Hematopoietic multipotent progenitor cell (in vitro differentiated cells): ENCODE data around the gene PHRF1. TPM values are rescaled to one million over a fixed set of nuclear protein-coding genes. Genes with fewer than 3 reads are reported as not detected.
"Not testable (repeated sequence)": the region's sequence is repeated elsewhere in the genome, so short reads cannot be mapped to it uniquely, and the experiment has no call there.

Source experiments
- DNase-seq, 3 donors: peaks; one replicate each; pipeline ENCODE4 v3.0.0-alpha.2; 2011 to 2015; ENCODE audit warnings: low read depth in 2 of 3, low spot score in 2 of 3
- total RNA-seq: library from RNA; depleted of rRNA; stranded (reverse); fragments of >200 nt; gene quantifications from one replicate; pipeline ENCODE4 v1.2.3, GENCODE V29; 2012

PHRF1 gene
- total RNA-seq, 1 donor, result 36.6 TPM

GRCh38 chr11:573146-573759, 3.0 kb upstream of the PHRF1 start:
- no peak for DNase-seq

DNA sequence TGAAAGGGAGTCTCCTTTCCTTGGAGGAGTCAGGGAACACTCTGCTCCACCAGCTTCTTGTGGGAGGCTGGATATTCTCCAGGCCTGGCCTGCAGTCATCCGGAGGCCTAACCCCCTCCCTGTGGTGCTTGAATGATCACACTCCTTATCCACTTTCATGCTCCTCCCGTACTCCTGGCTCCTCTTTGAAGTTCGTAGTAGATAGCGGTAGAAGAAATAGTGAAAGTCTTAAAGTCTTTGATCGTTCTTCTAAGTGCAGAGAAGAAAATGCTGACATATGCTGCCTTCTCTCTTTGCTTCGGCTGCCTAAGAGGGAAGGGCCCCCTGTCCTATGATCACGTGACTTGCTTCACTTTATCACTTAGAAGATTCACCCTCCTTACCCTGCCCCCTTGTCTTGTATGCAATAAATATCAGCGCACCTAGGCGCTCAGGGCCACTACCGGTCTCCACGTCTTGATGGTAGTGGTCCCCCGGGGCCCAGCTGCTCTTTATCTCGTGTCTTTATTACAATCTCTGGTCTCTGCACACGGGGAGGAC, 2.2 kb upstream of the PHRF1 start:
- DNase-seq, result not testable (repeated sequence)

DNA sequence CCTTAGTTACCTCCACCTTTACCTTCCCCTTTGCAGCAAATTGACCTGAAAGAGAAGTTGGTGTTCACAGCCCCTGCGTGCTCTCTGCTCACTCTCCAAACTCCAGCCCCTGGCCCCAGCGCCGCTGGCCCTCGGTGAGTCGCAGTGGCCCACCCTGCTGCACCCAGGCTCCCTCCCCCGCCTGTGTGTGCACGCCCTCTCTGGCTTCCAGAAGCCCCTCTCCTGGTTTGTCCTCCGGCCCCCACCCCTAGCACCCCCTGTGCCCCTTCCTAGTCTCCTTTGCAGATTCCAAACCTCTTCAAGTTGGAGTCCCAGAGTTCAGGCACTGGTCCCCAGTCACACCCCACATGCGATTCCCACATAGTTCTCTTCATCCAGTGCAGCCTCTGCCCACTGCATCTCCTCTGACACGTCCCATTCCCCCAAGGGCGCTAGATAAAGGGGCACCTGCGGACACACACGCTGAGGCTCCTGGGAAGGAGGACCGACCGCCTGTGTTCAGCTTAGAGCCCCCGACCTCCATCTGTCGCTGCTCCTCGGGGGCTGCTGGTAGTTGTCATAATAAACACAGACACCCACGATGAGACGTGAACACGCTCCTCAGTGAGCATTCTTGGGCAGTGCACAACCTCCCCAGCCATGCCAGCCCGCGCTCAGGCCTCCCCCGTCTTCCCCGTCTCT, 1.5 kb upstream of the PHRF1 start:
- no peak for DNase-seq

DNA sequence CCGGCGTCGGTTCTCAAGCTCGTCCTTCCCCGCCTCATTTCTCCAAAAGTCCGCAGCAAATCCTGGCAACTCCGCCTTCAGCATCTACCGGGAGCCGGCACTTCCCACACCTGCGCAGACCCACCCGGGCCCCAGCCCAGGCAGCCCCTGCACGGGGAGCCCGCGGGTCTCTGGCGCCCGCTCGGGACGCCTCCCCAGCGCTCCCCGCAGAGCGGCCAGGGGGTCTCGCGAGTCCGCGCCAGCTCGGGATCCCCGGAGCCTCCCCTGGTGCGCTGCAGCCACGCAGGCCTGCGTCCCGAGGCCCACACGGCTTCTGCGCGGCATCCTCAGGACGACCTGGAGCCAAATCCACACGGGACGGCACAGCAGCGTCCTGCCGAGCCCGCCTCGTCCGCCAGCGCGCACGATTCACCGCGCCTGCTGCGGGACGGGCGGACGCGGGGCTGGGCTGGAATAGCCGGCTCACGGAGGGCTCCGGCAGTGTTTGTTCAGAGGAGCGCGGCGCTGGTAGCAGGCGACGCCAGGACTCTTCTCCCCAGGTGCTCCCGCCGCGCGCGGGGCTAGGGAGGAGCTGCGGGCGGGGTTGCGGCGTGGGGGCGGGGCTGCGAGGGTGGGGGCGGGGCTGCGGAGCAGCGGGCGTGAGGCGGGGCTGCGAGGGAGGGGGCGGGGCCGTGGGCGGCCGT, 816 bp upstream of the PHRF1 start:
- peak in 2 of 3 donors; percentile 59 to 63 for DNase-seq

DNA sequence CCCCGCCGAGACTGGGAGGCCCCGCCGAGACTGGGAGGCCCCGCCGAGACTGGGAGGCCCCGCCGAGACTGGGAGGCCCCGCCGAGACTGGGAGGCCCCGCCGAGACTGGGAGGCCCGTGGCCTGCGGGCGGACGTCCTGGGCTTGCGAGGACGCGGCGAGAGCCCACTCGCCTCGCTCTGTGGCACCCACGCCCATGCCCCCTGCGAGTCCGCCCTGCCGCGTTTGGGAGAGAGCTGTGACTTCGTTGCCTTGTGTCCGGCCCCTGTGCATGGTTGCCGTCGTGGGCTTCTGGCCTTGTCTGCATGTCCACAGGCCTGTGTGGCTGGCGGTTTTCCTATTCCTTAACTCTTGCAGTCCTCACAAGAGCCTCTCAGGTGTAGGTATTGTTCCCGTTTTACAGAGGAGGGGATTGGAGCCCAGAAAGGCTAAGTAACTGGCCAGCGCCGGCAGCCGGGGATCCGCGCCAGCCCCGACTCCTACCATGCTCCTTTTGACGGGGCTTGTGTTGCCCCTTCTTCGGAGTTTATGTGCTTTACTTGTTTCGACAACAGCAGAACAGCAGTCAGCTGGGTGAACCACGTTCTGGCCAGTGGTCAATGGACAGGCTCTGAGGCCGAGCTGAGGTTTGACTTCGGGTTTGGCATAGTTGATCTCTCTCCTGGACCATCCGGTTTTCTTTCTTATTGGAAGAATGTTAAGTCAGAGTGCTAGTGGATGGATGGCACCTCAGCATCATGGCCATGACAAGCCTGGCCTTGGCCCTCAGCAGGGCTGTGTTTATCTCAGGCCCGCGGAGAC, 741 bp downstream of the PHRF1 start:
- no peak for DNase-seq

DNA sequence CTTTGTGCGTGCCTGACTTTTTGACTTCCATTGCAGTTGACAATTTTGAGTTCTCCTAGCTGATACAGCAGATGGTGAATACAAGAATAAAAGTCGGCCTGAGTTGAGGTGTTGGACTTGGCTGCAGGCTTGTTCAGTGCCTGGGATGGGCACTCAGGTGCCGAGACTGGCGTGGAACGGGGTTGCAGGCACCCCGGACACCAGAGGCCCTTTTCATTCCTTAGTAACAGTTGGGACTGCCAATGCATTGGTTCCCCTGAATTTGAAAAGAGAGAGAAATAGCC, 1.3 kb downstream of the PHRF1 start:
- no peak for DNase-seq

- DNase-seq, result no peak
Observed at GRCh38 chr11:578276-579035, 2.2 kb downstream of the PHRF1 start.

- DNase-seq, result no peak
Observed at GRCh38 chr11:579830-580601, 3.7 kb downstream of the PHRF1 start.

DNA sequence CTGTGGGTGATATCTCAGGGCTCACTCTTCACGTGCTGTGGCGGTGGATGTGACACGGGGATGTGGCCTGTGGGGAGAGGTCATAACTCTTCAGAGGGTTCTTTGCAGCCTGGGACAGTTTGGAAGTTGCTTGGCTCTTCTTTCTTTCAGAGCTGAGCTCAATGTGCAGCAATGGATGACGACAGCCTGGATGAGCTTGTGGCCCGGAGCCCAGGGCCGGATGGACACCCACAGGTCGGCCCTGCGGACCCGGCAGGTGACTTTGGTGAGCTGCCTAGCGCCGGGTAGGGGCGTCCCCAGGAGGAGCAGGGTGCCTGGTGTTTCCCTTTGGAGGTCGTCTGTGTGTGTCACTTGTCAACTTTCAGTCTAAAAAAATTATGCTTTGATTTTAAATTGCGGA, 5.1 kb downstream of the PHRF1 start:
- no peak for DNase-seq

DNA sequence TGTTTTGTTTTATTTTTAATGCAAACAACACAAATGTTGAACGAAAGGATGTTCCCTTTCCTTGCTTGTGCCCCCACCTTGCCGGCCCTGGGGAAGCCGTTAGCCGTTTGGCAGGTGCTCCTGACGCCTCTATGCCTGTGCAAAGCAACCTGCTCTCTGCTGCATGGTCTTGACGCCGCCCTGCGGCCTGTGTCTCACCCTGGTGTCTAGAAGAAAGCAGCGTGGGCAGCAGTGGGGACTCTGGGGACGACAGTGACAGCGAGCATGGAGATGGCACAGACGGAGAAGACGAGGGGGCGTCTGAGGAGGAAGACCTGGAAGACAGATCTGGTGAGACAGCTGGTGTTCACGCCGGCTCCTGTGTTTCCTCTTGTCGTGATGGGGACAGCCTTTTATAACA, 5.5 kb downstream of the PHRF1 start:
- DNase-seq, result no peak

DNA sequence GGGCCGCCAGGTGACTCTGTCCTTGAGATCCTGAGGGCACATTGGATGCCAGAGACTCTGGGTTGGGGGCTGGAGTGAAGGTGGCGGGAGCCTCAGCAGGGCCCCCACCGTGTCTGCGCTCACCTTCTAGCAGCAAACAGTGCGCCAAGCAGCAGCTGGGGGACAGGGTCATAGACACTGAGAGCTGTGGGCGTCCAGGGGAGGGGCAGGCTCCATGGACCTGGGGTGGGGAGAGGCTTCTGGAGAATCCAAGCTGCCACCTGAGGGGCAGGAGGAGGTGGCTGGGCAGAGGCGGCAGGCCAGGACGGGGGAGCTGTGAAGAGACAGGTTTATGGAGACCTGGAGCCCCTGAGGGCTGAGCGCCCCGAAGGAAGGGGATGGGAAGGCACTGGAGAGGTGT, 8.0 kb downstream of the PHRF1 start:
- DNase-seq, result no peak

- DNase-seq, result no peak
Observed at GRCh38 chr11:586376-587316, 10.4 kb downstream of the PHRF1 start.

- DNase-seq, result no peak
Observed at GRCh38 chr11:587546-587945, 11.3 kb downstream of the PHRF1 start.

DNA sequence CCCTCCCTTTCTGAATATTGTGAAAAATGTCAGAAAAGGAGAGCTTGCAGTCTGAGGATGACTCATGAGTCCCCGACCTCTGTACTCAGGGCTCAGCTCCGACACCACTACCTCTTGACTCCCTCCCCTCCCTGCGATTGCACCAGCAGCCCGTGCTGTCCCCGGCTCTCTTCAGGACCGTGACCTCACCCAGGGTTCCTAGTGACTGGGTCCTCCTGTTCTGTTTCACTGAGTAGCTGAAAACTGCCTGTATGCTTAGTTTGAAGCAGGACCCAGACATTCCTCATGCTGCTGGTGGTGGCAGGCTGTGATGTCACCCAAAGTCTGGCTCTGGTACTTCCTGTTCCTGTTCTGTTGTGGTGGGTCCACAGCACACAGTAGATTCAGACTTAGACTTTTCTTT, 11.7 kb downstream of the PHRF1 start:
- peak; percentile 29 to 68 (median 45) for DNase-seq

GRCh38 chr11:589798-590197, 13.5 kb downstream of the PHRF1 start:
- no peak for DNase-seq

- DNase-seq, result no peak
Observed at GRCh38 chr11:590997-591396, 14.7 kb downstream of the PHRF1 start.

GRCh38 chr11:592501-592900, 16.2 kb downstream of the PHRF1 start:
- no peak for DNase-seq

DNA sequence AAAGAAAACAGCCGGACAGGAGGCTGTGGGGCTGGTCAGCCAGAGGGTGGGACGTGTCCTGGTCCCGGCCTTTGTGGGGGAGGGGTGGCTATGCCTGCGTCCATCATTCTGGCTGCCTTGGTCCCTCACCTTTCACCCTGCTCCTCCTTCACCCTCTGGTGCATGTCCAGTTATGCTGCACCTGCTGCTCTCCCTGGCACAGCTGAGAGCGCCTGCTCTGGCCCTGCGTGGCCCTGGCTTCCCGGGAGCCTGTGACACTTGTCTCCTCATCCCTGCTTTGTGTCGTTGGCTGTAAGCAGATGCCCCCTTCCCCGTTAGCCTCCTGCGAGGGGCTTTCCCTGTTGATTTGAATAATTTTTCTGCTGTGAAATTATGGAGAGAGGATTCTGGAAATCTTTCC, 16.6 kb downstream of the PHRF1 start:
- no peak for DNase-seq

DNA sequence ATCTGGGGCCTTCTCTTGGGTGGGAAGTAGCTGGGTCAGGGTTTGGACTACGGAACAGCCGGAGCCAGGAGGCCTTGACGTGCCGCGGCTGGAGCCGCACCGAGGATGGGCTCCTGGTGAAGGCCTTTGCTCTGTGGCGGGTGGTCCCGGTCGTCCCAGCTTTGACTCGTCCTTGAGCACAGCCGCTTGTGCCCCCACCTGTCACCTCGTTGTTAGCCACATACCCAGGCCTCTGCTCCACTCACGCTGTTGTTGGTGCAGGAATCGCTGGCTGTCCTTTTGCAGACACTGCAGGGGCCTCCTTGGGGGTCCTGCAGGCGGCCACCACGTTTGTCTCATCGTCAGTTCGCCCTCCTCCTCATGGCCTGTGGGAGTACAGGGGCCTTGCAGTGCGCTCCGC, 17.1 kb downstream of the PHRF1 start:
- no peak for DNase-seq
